T-helper 1 cell (primary cell): ENCODE measurements around the gene CEACAM3.

Experiments
- DNase-seq, 5 donors: peaks; one replicate each; pipeline ENCODE4 v3.0.0-alpha.2; 2012 to 2020

CEACAM3 gene

GRCh38 chr19:41847351-41848105, 51.1 kb downstream of the CEACAM3 start:
- DNase-seq, result no peak

GRCh38 chr19:41848666-41849065, 52.3 kb downstream of the CEACAM3 start:
- no peak for DNase-seq

GRCh38 chr19:41849067-41849466, 52.7 kb downstream of the CEACAM3 start:
- DNase-seq, result no peak

- DNase-seq, result no peak
These were observed 54.0 kb downstream of the CEACAM3 start for GRCh38 chr19:41850381-41850780.

- no peak for DNase-seq
These were observed 55.1 kb downstream of the CEACAM3 start for GRCh38 chr19:41851456-41851855.

GRCh38 chr19:41853344-41853743, 57.0 kb downstream of the CEACAM3 start:
- no peak for DNase-seq

GRCh38 chr19:41853768-41854167, 57.4 kb downstream of the CEACAM3 start:
- DNase-seq, result no peak

- DNase-seq, result no peak
These were observed 62.8 kb downstream of the CEACAM3 start for GRCh38 chr19:41859213-41859617.

GRCh38 chr19:41859618-41860418, 63.4 kb downstream of the CEACAM3 start, which contains the start of gene RPS19:
Gene RPS19 (plus strand): TSS chr19:41860255. CDS start chr19:41860775, 520 bp downstream.
- peak; percentile 94 to 98 (median 96) for DNase-seq

GRCh38 chr19:41860419-41861115, 64.2 kb downstream of the CEACAM3 start:
- peak in 1 of 5 donors; percentile 37 for DNase-seq
